Stimulated activated CD8-positive, alpha-beta memory T cell treated with anti-CD3 and anti-CD28 coated beads, Interleukin-4, amount 100 ng/mL, for 4 hours (primary cell): Measurements from ENCODE around the gene TSKU.
"Not testable (repeated sequence)": the region's sequence is repeated elsewhere in the genome, so short reads cannot be mapped to it uniquely, and the experiment has no call there.

Experiments
- DNase-seq, 2 donors: peaks; one replicate each; pipeline ENCODE4 v3.0.0-alpha.2; 2020; ENCODE audit warnings: low read depth in 2 of 2, low spot score in 1 of 2

Gene TSKU

GRCh38 chr11:76783294-76783895 lies at the start of gene TSKU:
Gene TSKU, plus strand, starts transcription at chr11:76783356. Its CDS starts 12,261 bp downstream, at chr11:76795617.
- no peak for DNase-seq

- not testable (repeated sequence) for DNase-seq
These were observed 49.2 kb upstream of the TSKU start for GRCh38 chr11:76733906-76734305.

- no peak for DNase-seq
These were observed 48.4 kb upstream of the TSKU start for GRCh38 chr11:76734456-76735420.

- no peak for DNase-seq
These were observed 47.3 kb upstream of the TSKU start for GRCh38 chr11:76735841-76736240.

GRCh38 chr11:76736266-76736665 lies 46.9 kb upstream of the TSKU start:
- no peak for DNase-seq

- DNase-seq = no peak
These were observed 46.2 kb upstream of the TSKU start for GRCh38 chr11:76736773-76737495.

- no peak for DNase-seq
These were observed 44.4 kb upstream of the TSKU start for GRCh38 chr11:76738618-76739240.

- no peak for DNase-seq
These were observed 43.4 kb upstream of the TSKU start for GRCh38 chr11:76739798-76740197.

- DNase-seq = no peak
These were observed 42.4 kb upstream of the TSKU start for GRCh38 chr11:76740772-76741171.

GRCh38 chr11:76742902-76743301 lies 40.3 kb upstream of the TSKU start:
- DNase-seq = no peak

GRCh38 chr11:76744186-76745043 lies 38.7 kb upstream of the TSKU start:
- DNase-seq = no peak

- DNase-seq = no peak
These were observed 38.1 kb upstream of the TSKU start for GRCh38 chr11:76745044-76745376.

GRCh38 chr11:76745561-76746207 lies 37.5 kb upstream of the TSKU start:
- no peak for DNase-seq

- no peak for DNase-seq
These were observed 35.8 kb upstream of the TSKU start for GRCh38 chr11:76747153-76747914.

- no peak for DNase-seq
These were observed 35.0 kb upstream of the TSKU start for GRCh38 chr11:76747915-76748860.

- no peak for DNase-seq
These were observed 34.2 kb upstream of the TSKU start for GRCh38 chr11:76748948-76749347.

GRCh38 chr11:76750067-76750466 lies 33.1 kb upstream of the TSKU start:
- DNase-seq = no peak

GRCh38 chr11:76750746-76751145 lies 32.4 kb upstream of the TSKU start:
- DNase-seq = no peak
